SH-SY5Y (cell line): ENCODE results near the gene C2orf76.

ENCODE experiments used
- GATA2 ChIP-seq: IDR thresholded peaks from 2 replicates; pipeline ENCODE4 v1.6.1; 2011; ENCODE audit warnings: mild to moderate bottlenecking, low read depth, low read length
- GATA3 ChIP-seq: IDR thresholded peaks from 2 replicates; pipeline ENCODE4 v1.6.1; 2011; ENCODE audit warnings: low read depth, mild to moderate bottlenecking, low read length, moderate library complexity

The C2orf76 gene

GRCh38 chr2:119364798-119365197 is 1.8 kb downstream of the C2orf76 start:
- no peak for TF ChIP-seq GATA3

- no peak for TF ChIP-seq GATA2
- no peak for TF ChIP-seq GATA3
Measured at GRCh38 chr2:119360423-119360966, 6.1 kb downstream of the C2orf76 start.

- TF ChIP-seq GATA3: no peak
- no peak for TF ChIP-seq GATA2
Measured at GRCh38 chr2:119359774-119360173, 6.9 kb downstream of the C2orf76 start.

GRCh38 chr2:119354860-119355259 is 11.8 kb downstream of the C2orf76 start:
- TF ChIP-seq GATA3 (no peak), GATA2 (no peak)

GRCh38 chr2:119352357-119352756 is 14.3 kb downstream of the C2orf76 start:
- TF ChIP-seq GATA3: no peak
- no peak for TF ChIP-seq GATA2

- no peak for TF ChIP-seq GATA3
Measured at GRCh38 chr2:119350311-119350998, 16.2 kb downstream of the C2orf76 start.

- TF ChIP-seq GATA2 (no peak), GATA3 (no peak)
Measured at GRCh38 chr2:119349289-119349688, 17.3 kb downstream of the C2orf76 start.

GRCh38 chr2:119341684-119342083 is 24.9 kb downstream of the C2orf76 start:
- TF ChIP-seq GATA2 (no peak), GATA3 (no peak)

GRCh38 chr2:119339562-119339923 is 27.1 kb downstream of the C2orf76 start:
- no peak for TF ChIP-seq GATA2
- TF ChIP-seq GATA3: no peak

- no peak for TF ChIP-seq GATA2
- no peak for TF ChIP-seq GATA3
Measured at GRCh38 chr2:119338826-119339561, 27.6 kb downstream of the C2orf76 start.

- TF ChIP-seq GATA2: no peak
- TF ChIP-seq GATA3: no peak
Measured at GRCh38 chr2:119338272-119338671, 28.4 kb downstream of the C2orf76 start.

- TF ChIP-seq GATA3 (no peak), GATA2 (no peak)
Measured at GRCh38 chr2:119337749-119338148, 28.9 kb downstream of the C2orf76 start.

GRCh38 chr2:119333833-119334232 is 32.8 kb downstream of the C2orf76 start:
- no peak for TF ChIP-seq GATA3
- TF ChIP-seq GATA2: no peak

GRCh38 chr2:119333360-119333759 is 33.3 kb downstream of the C2orf76 start:
- TF ChIP-seq GATA2 (no peak), GATA3 (no peak)

GRCh38 chr2:119332953-119333352 is 33.7 kb downstream of the C2orf76 start:
- no peak for TF ChIP-seq GATA3
- TF ChIP-seq GATA2: no peak

- TF ChIP-seq GATA3 (no peak), GATA2 (no peak)
Measured at GRCh38 chr2:119327431-119327830, 39.2 kb downstream of the C2orf76 start.

- TF ChIP-seq GATA3 (no peak), GATA2 (no peak)
Measured at GRCh38 chr2:119326938-119327337, 39.7 kb downstream of the C2orf76 start.
